Smooth muscle cell (in vitro differentiated cells): ENCODE data around the gene COL4A1. TPM values are rescaled to one million over a fixed set of nuclear protein-coding genes. Genes with fewer than 3 reads are reported as not detected.

ENCODE experiments used
- DNase-seq: peaks from one replicate; lab custom pipeline; 2025; ENCODE audit not compliant: unreplicated experiment; lab: John Stamatoyannopoulos, UW
- H2AFZ ChIP-seq: fragments of 200-600 bp; sonication (generic); 2 replicates; pipeline ENCODE4 v1.6.0; 2016; ENCODE audit warnings: antibody characterized with exemption, low read depth, mild to moderate bottlenecking
- H3F3A ChIP-seq: fragments of 200-600 bp; sonication (generic); 2 replicates; pipeline ENCODE4 v1.6.0; 2017; ENCODE audit warnings: antibody characterized with exemption, low read depth
- H3K27ac ChIP-seq: fragments of 200-600 bp; sonication (generic); 2 replicates; pipeline ENCODE4 v1.5.1; 2016; ENCODE audit warnings: low read depth, mild to moderate bottlenecking
- H3K27me3 ChIP-seq: fragments of 200-600 bp; sonication (generic); 2 replicates; pipeline ENCODE4 v1.6.1; 2016; ENCODE audit warnings: low read depth, mild to moderate bottlenecking
- H3K36me3 ChIP-seq: fragments of 200-600 bp; sonication (generic); 2 replicates; pipeline ENCODE4 v1.5.1; 2016; ENCODE audit warnings: low read depth
- H3K4me1 ChIP-seq: fragments of 200-600 bp; sonication (generic); 2 replicates; pipeline ENCODE4 v1.5.1; 2016; ENCODE audit warnings: low read depth
- H3K4me2 ChIP-seq: fragments of 200-600 bp; sonication (generic); 2 replicates; pipeline ENCODE4 v1.6.0; 2016; ENCODE audit warnings: mild to moderate bottlenecking
- H3K4me3 ChIP-seq: fragments of 200-600 bp; sonication (generic); 2 replicates; pipeline ENCODE4 v1.5.1; 2016; ENCODE audit warnings: mild to moderate bottlenecking
- H3K79me2 ChIP-seq: fragments of 200-600 bp; sonication (generic); 2 replicates; pipeline ENCODE4 v1.6.0; 2016; ENCODE audit warnings: low read depth, mild to moderate bottlenecking
- H3K9ac ChIP-seq: fragments of 200-600 bp; sonication (generic); 2 replicates; pipeline ENCODE4 v1.6.0; 2016; ENCODE audit warnings: low read depth
- H3K9me3 ChIP-seq: fragments of 200-600 bp; sonication (generic); replicated peaks from 2 replicates; pipeline ENCODE4 v1.5.1; 2016; ENCODE audit warnings: low read depth
- H4K20me1 ChIP-seq: fragments of 200-600 bp; sonication (generic); 2 replicates; pipeline ENCODE4 v1.6.0; 2016; ENCODE audit warnings: low read depth
- WGBS: methylation state at CpG from one replicate; pipeline ENCODE4 v1.1.7; 2016; ENCODE audit warnings: low lambda C conversion rate; 5-methylcytosine and 5-hydroxymethylcytosine counted together
- polyA plus RNA-seq: library from polyadenylated mRNA; unstranded; fragments of >200 nt; fragmentation: Nextera tagmentation; extraction: Ambion mirVana; gene quantifications from 2 replicates; pipeline ENCODE4 v1.2.1, GENCODE V29; 2016
- total RNA-seq: library from RNA; depleted of rRNA; stranded (reverse); fragments of >200 nt; gene quantifications from 2 replicates; pipeline ENCODE4 v1.2.3, GENCODE V29; 2014
- TF ChIP-seq, protein P1 (sequence below): fragments of 200-600 bp; sonication (generic); IDR thresholded peaks from 2 replicates; pipeline ENCODE4 v1.5.1; 2017; ENCODE audit warnings: borderline replicate concordance, mild to moderate bottlenecking, antibody characterized with exemption; ENCODE audit not compliant: insufficient read depth, poor library complexity, severe bottlenecking

The COL4A1 gene
- total and polyA plus RNA-seq, 2 experiments from 2014 or later, result 2,409 to 4,372 TPM

DNA sequence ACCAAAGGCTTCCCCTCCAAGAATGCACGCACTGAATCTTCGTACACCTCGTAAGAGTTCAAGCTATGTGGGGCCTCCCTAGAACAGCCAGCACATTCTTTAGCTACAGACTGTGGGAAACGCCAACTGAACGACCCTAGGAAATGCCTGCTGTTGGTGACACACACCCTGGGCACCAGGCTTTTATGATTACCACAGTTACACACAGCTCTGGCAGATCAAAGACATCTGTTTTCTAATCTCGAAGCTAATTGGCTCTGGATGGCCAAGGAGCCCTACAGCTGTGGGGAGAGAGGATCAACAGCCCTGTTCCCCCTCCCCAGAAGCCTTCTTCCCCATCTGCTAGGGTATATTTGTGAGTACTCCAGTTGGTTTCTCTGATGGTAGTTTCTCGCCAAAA lies 123.0 kb downstream of the COL4A1 start:
- Histone ChIP-seq H3K4me3 (no peak overlapping the region), H3K36me3 (peaks cover 25% of the 10 kb centered on the region), H3K4me1 (peaks cover 5% of the 10 kb centered on the region), H3F3A (peaks cover 90% of the 10 kb centered on the region), H3K9me3 (no peaks in the 10 kb centered on the region), H3K9ac (peak overlapping the region; percentile 13), H3K79me2 (no peaks in the 10 kb centered on the region), H4K20me1 (peaks cover 84% of the 10 kb centered on the region), H3K4me2 (no peak overlapping the region), H3K27me3 (no peaks in the 10 kb centered on the region), H2AFZ (no peak overlapping the region), H3K27ac (peak overlapping the region; percentile 90)
- DNase-seq, result no peak
- TF ChIP-seq, protein P1, sequence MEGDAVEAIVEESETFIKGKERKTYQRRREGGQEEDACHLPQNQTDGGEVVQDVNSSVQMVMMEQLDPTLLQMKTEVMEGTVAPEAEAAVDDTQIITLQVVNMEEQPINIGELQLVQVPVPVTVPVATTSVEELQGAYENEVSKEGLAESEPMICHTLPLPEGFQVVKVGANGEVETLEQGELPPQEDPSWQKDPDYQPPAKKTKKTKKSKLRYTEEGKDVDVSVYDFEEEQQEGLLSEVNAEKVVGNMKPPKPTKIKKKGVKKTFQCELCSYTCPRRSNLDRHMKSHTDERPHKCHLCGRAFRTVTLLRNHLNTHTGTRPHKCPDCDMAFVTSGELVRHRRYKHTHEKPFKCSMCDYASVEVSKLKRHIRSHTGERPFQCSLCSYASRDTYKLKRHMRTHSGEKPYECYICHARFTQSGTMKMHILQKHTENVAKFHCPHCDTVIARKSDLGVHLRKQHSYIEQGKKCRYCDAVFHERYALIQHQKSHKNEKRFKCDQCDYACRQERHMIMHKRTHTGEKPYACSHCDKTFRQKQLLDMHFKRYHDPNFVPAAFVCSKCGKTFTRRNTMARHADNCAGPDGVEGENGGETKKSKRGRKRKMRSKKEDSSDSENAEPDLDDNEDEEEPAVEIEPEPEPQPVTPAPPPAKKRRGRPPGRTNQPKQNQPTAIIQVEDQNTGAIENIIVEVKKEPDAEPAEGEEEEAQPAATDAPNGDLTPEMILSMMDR, result no peak
- WGBS, result 32% methylated on average over 7 of the region's 7 CpGs

DNA sequence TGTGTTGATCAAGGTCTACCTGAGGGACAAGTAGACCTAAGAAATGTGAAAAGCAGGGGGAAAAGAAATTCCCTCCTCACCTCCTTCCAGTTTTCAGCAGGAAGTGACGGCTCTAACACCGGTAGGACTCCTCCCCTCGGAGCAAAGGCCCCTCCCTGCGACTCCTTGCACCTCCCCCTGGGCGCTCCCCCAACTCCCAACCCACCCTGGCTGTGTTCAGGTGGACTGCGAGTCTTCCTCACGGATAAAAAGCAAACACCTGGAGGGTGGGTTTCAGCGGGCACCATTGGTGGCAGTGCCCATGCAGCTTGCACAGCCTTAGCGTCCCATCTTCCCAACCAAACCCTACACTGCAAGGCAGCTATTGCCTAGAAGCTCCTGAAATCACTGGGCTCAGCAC lies 124.5 kb downstream of the COL4A1 start:
- Histone ChIP-seq H3K79me2 (no peaks in the 10 kb centered on the region), H4K20me1 (peaks cover 82% of the 10 kb centered on the region), H2AFZ (no peak overlapping the region), H3K9ac (no peak overlapping the region), H3K4me3 (no peak overlapping the region), H3K9me3 (no peaks in the 10 kb centered on the region), H3K4me1 (peaks cover 5% of the 10 kb centered on the region), H3K4me2 (no peak overlapping the region), H3F3A (peaks cover 90% of the 10 kb centered on the region), H3K36me3 (peaks cover 26% of the 10 kb centered on the region), H3K27ac (peak overlapping the region; percentile 90), H3K27me3 (no peaks in the 10 kb centered on the region)
- WGBS, result 93% methylated on average over 8 of the region's 9 CpGs
- TF ChIP-seq, protein P1, result no peak
- no peak for DNase-seq

DNA sequence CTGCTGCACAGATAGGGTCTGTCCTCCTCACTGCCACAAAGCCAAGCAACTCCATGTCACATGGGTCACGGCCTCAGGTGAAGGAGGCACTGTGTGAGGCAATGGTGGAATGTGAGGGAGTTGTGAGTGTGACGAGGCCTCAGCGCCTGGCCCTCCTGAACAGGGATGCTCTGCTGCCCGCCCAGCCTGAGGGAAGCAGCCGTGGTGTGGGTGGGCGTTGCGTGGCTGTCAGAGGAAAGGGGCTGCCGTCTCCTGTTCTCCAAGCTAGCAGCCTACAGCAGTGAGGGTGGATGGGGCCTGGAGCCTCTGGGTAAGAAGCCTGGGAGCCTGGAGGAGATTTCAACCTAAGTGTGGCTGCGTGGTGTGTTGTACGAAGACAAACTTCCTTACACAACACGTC lies 125.0 kb downstream of the COL4A1 start:
- Histone ChIP-seq H4K20me1 (peaks cover 78% of the 10 kb centered on the region), H3K27ac (peak overlapping the region; percentile 90), H3K79me2 (no peaks in the 10 kb centered on the region), H3K9ac (no peak overlapping the region), H3K27me3 (no peaks in the 10 kb centered on the region), H3K4me3 (no peak overlapping the region), H3K4me1 (peaks cover 5% of the 10 kb centered on the region), H3K4me2 (no peak overlapping the region), H3K9me3 (no peaks in the 10 kb centered on the region), H3F3A (peaks cover 90% of the 10 kb centered on the region), H2AFZ (no peak overlapping the region), H3K36me3 (peaks cover 30% of the 10 kb centered on the region)
- WGBS, result 84% methylated on average over 11 of the region's 11 CpGs
- DNase-seq, result no peak
- TF ChIP-seq, protein P1, result no peak

DNA sequence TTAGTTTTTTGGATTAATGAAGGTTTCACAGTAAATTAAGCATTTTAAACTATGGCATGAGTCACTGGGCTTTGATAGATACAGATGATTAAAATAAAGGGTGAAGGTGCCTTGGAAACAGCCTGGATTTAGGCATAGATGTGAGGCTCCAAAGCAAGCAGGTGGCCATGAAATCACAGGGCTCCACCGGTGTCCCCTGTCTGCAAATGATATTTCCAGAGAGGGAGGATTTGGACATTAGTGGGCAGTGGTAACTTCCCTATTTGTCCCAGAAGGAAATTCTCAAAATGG lies 127.2 kb downstream of the COL4A1 start:
- H2AFZ ChIP-seq, result no peak overlapping the region
- peak overlapping the region; percentile 89 for H3K27ac ChIP-seq
- 91% methylated on average over 1 of the region's 1 CpG for WGBS
- peaks cover 77% of the 10 kb centered on the region for H4K20me1 ChIP-seq
- peaks cover 95% of the 10 kb centered on the region for H3F3A ChIP-seq
- no peak for DNase-seq
- H3K4me3 ChIP-seq, result no peak overlapping the region
- H3K4me2 ChIP-seq, result no peak overlapping the region
- H3K4me1 ChIP-seq, result no peaks in the 10 kb centered on the region
- H3K9ac ChIP-seq, result no peak overlapping the region
- no peaks in the 10 kb centered on the region for H3K9me3 ChIP-seq
- no peaks in the 10 kb centered on the region for H3K27me3 ChIP-seq
- H3K79me2 ChIP-seq, result no peaks in the 10 kb centered on the region
- peaks cover 43% of the 10 kb centered on the region for H3K36me3 ChIP-seq
- TF ChIP-seq, protein P1, result no peak
